Subcutaneous adipose tissue (tissue), 4 donors: Measurements from ENCODE around the gene HERC4. TPM values are rescaled to one million over a fixed set of nuclear protein-coding genes. Genes with fewer than 3 reads are reported as not detected.

Experiments
- CTCF ChIP-seq: fragments of 450-650 bp; IDR thresholded peaks from one replicate; pipeline ENCODE4 v1.5.1; 2016; ENCODE audit warnings: low read depth, mild to moderate bottlenecking, control low read depth, antibody characterized with exemption, moderate library complexity
- total RNA-seq, 4 donors: library from RNA; depleted of rRNA; stranded (reverse); fragments of >200 nt; gene quantifications; one replicate each; pipeline ENCODE4 v1.1.0, GENCODE V29; 2016

Gene HERC4
- total RNA-seq, 4 donors from 2014 or later, result 57.7 to 80.8 (median 75.2) TPM

- TF ChIP-seq CTCF, result no peak
Observed at GRCh38 chr10:67924136-67924535, 150.9 kb downstream of the HERC4 start.

GRCh38 chr10:67923551-67923950 is 151.5 kb downstream of the HERC4 start:
- TF ChIP-seq CTCF, result no peak

GRCh38 chr10:67921065-67921464 is 154.0 kb downstream of the HERC4 start:
- TF ChIP-seq CTCF, result no peak

GRCh38 chr10:67917679-67918078 is 157.4 kb downstream of the HERC4 start:
- no peak for TF ChIP-seq CTCF

- TF ChIP-seq CTCF, result no peak
Observed at GRCh38 chr10:67917169-67917568, 157.9 kb downstream of the HERC4 start.

- no peak for TF ChIP-seq CTCF
Observed at GRCh38 chr10:67914777-67915340, 160.2 kb downstream of the HERC4 start.

GRCh38 chr10:67912331-67912946 is 162.6 kb downstream of the HERC4 start:
- TF ChIP-seq CTCF, result no peak
